ENCODE measurements around the gene MEAF6.

MEAF6 gene

GRCh38 chr1:37474046-37474696 is 40.4 kb downstream of the MEAF6 start, which contains the start of gene ZC3H12A:
Gene ZC3H12A (plus strand): TSS chr1:37474580. CDS start chr1:37475497, 917 bp downstream.
- TF ChIP-seq BHLHE40 (IDR thresholded peaks at IDR 0.05; ENCODE audit: borderline replicate concordance): no peak
- no peak for TF ChIP-seq SP1 (IDR thresholded peaks at IDR 0.05)
- TF ChIP-seq HDGF (IDR thresholded peaks at IDR 0.05; ENCODE audit: borderline replicate concordance): no peak
- no peak for TF ChIP-seq LEF1 (IDR thresholded peaks at IDR 0.05; ENCODE audit: borderline replicate concordance)
- TF ChIP-seq SUZ12 (IDR thresholded peaks at IDR 0.05): no peak
- TF ChIP-seq ZNF384 (IDR thresholded peaks at IDR 0.05): no peak
- DNase-seq (ENCODE audit: extremely low spot score): peak; percentile 98
- POLR2A ChIA-PET: interaction anchor here (1.0 to 3.0 kb wide), 7 partner anchors 8 to 41 kb away, joined by 3 to 11 read pairs (median 4); partner anchors contain the start of gene MEAF6
- CTCF ChIA-PET: interaction anchor here (0.6 to 2.1 kb wide), 4 partner anchors 13 to 898 kb away, joined by 3 to 10 read pairs (median 3); no protein-coding TSS in a partner anchor

GRCh38 chr1:37473431-37474045 is 41.0 kb downstream of the MEAF6 start:
- no peak for TF ChIP-seq L3MBTL2 (conservative IDR thresholded peaks at IDR 0.05)
- TF ChIP-seq CTBP1 (IDR thresholded peaks at IDR 0.05; ENCODE audit: borderline replicate concordance): no peak
- no peak for TF ChIP-seq SUZ12 (IDR thresholded peaks at IDR 0.05)
- no peak for TF ChIP-seq PKNOX1 (IDR thresholded peaks at IDR 0.05)
- TF ChIP-seq FOXM1 (IDR thresholded peaks at IDR 0.05; ENCODE audit: borderline replicate concordance): no peak
- no peak for TF ChIP-seq HDGF (IDR thresholded peaks at IDR 0.05; ENCODE audit: borderline replicate concordance)
- no peak for TF ChIP-seq BHLHE40 (IDR thresholded peaks at IDR 0.05; ENCODE audit: borderline replicate concordance)
- no peak for TF ChIP-seq FOXA1 (IDR thresholded peaks at IDR 0.05)
- no peak for TF ChIP-seq FOXK2 (IDR thresholded peaks at IDR 0.05)
- TF ChIP-seq ZNF384 (IDR thresholded peaks at IDR 0.05): no peak
- no peak for TF ChIP-seq SP1 (IDR thresholded peaks at IDR 0.05)
- TF ChIP-seq ELF4 (IDR thresholded peaks at IDR 0.05): no peak
- DNase-seq (ENCODE audit: extremely low spot score): no peak
- POLR2A ChIA-PET: interaction anchor here (1.0 to 3.0 kb wide), 7 partner anchors 8 to 41 kb away, joined by 3 to 11 read pairs (median 4); partner anchors contain the start of gene MEAF6
- CTCF ChIA-PET: interaction anchor here (0.6 to 2.1 kb wide), 3 partner anchors 13 to 208 kb away, joined by 3 to 10 read pairs (median 3); no protein-coding TSS in a partner anchor

GRCh38 chr1:37472994-37473393 is 41.6 kb downstream of the MEAF6 start:
- POLR2A ChIA-PET: no interaction called here
- no peak for DNase-seq (ENCODE audit: extremely low spot score)
- TF ChIP-seq L3MBTL2 (conservative IDR thresholded peaks at IDR 0.05) (no peak), FOXA1 (IDR thresholded peaks at IDR 0.05) (no peak), FOXK2 (IDR thresholded peaks at IDR 0.05) (no peak), HDGF (IDR thresholded peaks at IDR 0.05; ENCODE audit: borderline replicate concordance) (no peak), ARNT (IDR thresholded peaks at IDR 0.05) (no peak)
- CTCF ChIA-PET: interaction anchor here (1.4 kb wide), 1 partner anchor 15 kb away, joined by 4 read pairs; no protein-coding TSS in a partner anchor

- POLR2A ChIA-PET: no interaction called here
- no peak for DNase-seq (ENCODE audit: extremely low spot score)
- TF ChIP-seq PKNOX1 (IDR thresholded peaks at IDR 0.05): no peak
- no peak for TF ChIP-seq FOXK2 (IDR thresholded peaks at IDR 0.05)
- TF ChIP-seq ZNF384 (IDR thresholded peaks at IDR 0.05): no peak
- no peak for TF ChIP-seq L3MBTL2 (conservative IDR thresholded peaks at IDR 0.05)
- TF ChIP-seq BHLHE40 (IDR thresholded peaks at IDR 0.05; ENCODE audit: borderline replicate concordance): no peak
- no peak for TF ChIP-seq NFRKB (IDR thresholded peaks at IDR 0.05)
- TF ChIP-seq FOXA1 (IDR thresholded peaks at IDR 0.05): no peak
- no peak for TF ChIP-seq TARDBP (IDR thresholded peaks at IDR 0.05)
- TF ChIP-seq FOXM1 (IDR thresholded peaks at IDR 0.05; ENCODE audit: borderline replicate concordance): no peak
- no peak for TF ChIP-seq ELF4 (IDR thresholded peaks at IDR 0.05)
- no peak for TF ChIP-seq LEF1 (IDR thresholded peaks at IDR 0.05; ENCODE audit: borderline replicate concordance)
- no peak for TF ChIP-seq HDGF (IDR thresholded peaks at IDR 0.05; ENCODE audit: borderline replicate concordance)
- TF ChIP-seq ARNT (IDR thresholded peaks at IDR 0.05): no peak
- no peak for TF ChIP-seq SP1 (IDR thresholded peaks at IDR 0.05)
- TF ChIP-seq SUZ12 (IDR thresholded peaks at IDR 0.05): no peak
- TF ChIP-seq CTBP1 (IDR thresholded peaks at IDR 0.05; ENCODE audit: borderline replicate concordance): no peak
- CTCF ChIA-PET: interaction anchor here (1.1 to 1.4 kb wide), 2 partner anchors 15 to 16 kb away, joined by 4 read pairs; no protein-coding TSS in a partner anchor
These were observed 42.3 kb downstream of the MEAF6 start for GRCh38 chr1:37472281-37472680.

- ChIA-PET CTCF (interaction anchor here (0.6 to 1.4 kb wide), 3 partner anchors 15 to 16 kb away, joined by 4 to 5 read pairs (median 4); no protein-coding TSS in a partner anchor), POLR2A (no interaction called here)
- peak; percentile 55 for DNase-seq (ENCODE audit: extremely low spot score)
- TF ChIP-seq L3MBTL2 (conservative IDR thresholded peaks at IDR 0.05) (no peak), ELF4 (IDR thresholded peaks at IDR 0.05) (no peak), SUZ12 (IDR thresholded peaks at IDR 0.05) (no peak)
These were observed 43.0 kb downstream of the MEAF6 start for GRCh38 chr1:37471345-37472231.

- POLR2A ChIA-PET: no interaction called here
- CTCF ChIA-PET: interaction anchor here (1.0 kb wide), 1 partner anchor 20 kb away, joined by 3 read pairs; no protein-coding TSS in a partner anchor
- DNase-seq (ENCODE audit: extremely low spot score): no peak
- TF ChIP-seq ARNT (IDR thresholded peaks at IDR 0.05): no peak
- no peak for TF ChIP-seq TARDBP (IDR thresholded peaks at IDR 0.05)
- no peak for TF ChIP-seq HDGF (IDR thresholded peaks at IDR 0.05; ENCODE audit: borderline replicate concordance)
- no peak for TF ChIP-seq BHLHE40 (IDR thresholded peaks at IDR 0.05; ENCODE audit: borderline replicate concordance)
- no peak for TF ChIP-seq ELF4 (IDR thresholded peaks at IDR 0.05)
- no peak for TF ChIP-seq SP1 (IDR thresholded peaks at IDR 0.05)
- no peak for TF ChIP-seq ZNF384 (IDR thresholded peaks at IDR 0.05)
- TF ChIP-seq PKNOX1 (IDR thresholded peaks at IDR 0.05): no peak
- no peak for TF ChIP-seq FOXK2 (IDR thresholded peaks at IDR 0.05)
- TF ChIP-seq LEF1 (IDR thresholded peaks at IDR 0.05; ENCODE audit: borderline replicate concordance): no peak
- TF ChIP-seq FOXM1 (IDR thresholded peaks at IDR 0.05; ENCODE audit: borderline replicate concordance): no peak
- no peak for TF ChIP-seq L3MBTL2 (conservative IDR thresholded peaks at IDR 0.05)
These were observed 45.2 kb downstream of the MEAF6 start for GRCh38 chr1:37469386-37469785.
